Ecto neural progenitor cell (in vitro differentiated cells): ENCODE results near the gene STX8.
"Not testable (repeated sequence)": the region's sequence is repeated elsewhere in the genome, so short reads cannot be mapped to it uniquely, and the experiment has no call there.

Source experiments
- DNase-seq: peaks from one replicate; pipeline ENCODE4 v3.0.0-alpha.2; 2018; ENCODE audit warnings: low spot score

The STX8 gene

GRCh38 chr17:9258115-9259015 lies 317.3 kb downstream of the STX8 start:
- no peak for DNase-seq

- DNase-seq: not testable (repeated sequence)
These were observed 318.0 kb downstream of the STX8 start for GRCh38 chr17:9257630-9257965.

- DNase-seq: no peak
These were observed 318.6 kb downstream of the STX8 start for GRCh38 chr17:9256751-9257629.

- no peak for DNase-seq
These were observed 319.3 kb downstream of the STX8 start for GRCh38 chr17:9256361-9256750.

- no peak for DNase-seq
These were observed 319.8 kb downstream of the STX8 start for GRCh38 chr17:9255833-9256232.

- DNase-seq: no peak
These were observed 320.8 kb downstream of the STX8 start for GRCh38 chr17:9254841-9255240.

- DNase-seq: no peak
These were observed 322.3 kb downstream of the STX8 start for GRCh38 chr17:9253308-9253707.

GRCh38 chr17:9251273-9251672 lies 324.3 kb downstream of the STX8 start:
- DNase-seq: no peak

- DNase-seq: no peak
These were observed 326.2 kb downstream of the STX8 start for GRCh38 chr17:9249245-9249953.

- DNase-seq: no peak
These were observed 328.1 kb downstream of the STX8 start for GRCh38 chr17:9247401-9247938.

- no peak for DNase-seq
These were observed 331.3 kb downstream of the STX8 start for GRCh38 chr17:9244066-9245052.

GRCh38 chr17:9242983-9243382 lies 332.6 kb downstream of the STX8 start:
- no peak for DNase-seq

- DNase-seq: no peak
These were observed 333.1 kb downstream of the STX8 start for GRCh38 chr17:9242497-9242881.

- no peak for DNase-seq
These were observed 333.7 kb downstream of the STX8 start for GRCh38 chr17:9241774-9242496.

GRCh38 chr17:9241371-9241712 lies 334.3 kb downstream of the STX8 start:
- DNase-seq: no peak

- peak; percentile 71 for DNase-seq
These were observed 334.8 kb downstream of the STX8 start for GRCh38 chr17:9240659-9241370.

- DNase-seq: peak; percentile 84
These were observed 335.6 kb downstream of the STX8 start for GRCh38 chr17:9239793-9240658.

- no peak for DNase-seq
These were observed 336.3 kb downstream of the STX8 start for GRCh38 chr17:9239246-9239792.
